Measurements from ENCODE around the gene GIPC1. TPM values are rescaled to one million over a fixed set of nuclear protein-coding genes. Genes with fewer than 3 reads are reported as not detected.

Gene GIPC1
- polyA plus RNA-seq, 2 of the 4 experiments (the other 2 are of a cell fraction), result 52.9 to 86.4 TPM

DNA sequence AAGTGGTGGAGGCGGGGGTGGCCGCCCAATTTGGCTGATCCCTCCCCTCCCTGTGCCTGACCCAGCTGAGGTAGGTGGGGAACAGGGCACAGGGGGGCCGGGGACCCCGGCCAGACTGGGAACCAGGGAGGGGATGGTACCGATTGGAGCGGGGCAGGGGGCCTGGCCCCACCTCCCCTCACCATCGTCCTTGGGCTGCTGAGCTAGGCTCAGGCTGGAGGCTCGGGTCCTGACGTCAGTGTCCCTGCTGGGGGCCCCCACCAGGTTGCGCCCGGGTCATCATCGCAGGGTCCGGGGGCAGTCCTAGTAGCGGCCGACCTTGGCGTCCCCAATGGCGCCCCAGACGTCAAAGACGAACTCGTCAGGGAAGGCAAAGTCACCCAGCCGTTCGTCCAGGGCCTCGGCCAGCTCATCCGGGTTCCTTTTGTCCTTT lies 17.8 kb downstream of the GIPC1 start:
- CTCF ChIA-PET, result interaction anchor here (1.0 to 4.6 kb wide), 5 partner anchors 9 to 63 kb away, joined by 4 to 22 read pairs (median 5); no protein-coding TSS in a partner anchor
- 100% methylated on average over 2 of the region's 24 CpGs for WGBS (ENCODE audit: missing lambda C conversion rate)

DNA sequence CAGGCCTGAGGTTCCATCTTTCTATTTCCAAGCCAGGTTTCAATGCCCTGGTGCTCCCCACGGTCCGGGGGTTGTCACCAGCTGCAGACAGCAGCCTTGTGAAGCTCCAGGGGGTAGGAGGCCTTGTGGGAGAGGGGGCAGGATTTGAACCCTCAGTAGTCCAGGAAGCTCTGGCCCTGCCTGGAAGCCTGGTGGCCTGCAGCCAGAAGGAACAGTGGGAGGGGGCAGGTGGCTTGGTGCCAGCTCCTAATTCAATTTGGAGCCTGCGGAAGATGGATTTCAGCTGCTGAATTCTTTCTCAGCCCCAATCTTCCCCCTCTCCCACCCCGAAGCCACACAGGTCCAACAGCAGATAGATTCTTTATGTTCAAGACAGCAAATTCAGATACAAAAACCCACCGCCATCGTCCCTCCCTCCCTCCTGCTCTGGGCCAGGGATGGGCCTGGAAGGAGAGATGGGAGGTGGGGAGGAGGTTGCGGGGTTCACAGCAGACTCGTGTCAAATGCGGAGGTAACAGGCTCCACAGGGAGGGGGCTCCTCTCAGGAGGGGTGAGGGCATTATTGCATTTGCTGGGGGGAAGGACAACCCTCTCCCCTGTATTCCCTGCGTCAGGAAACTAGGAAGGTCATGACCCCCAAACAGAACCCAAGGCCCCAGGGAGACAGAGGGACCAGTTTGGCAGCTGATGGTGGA lies 18.4 kb downstream of the GIPC1 start:
- Histone ChIP-seq H3K4me1 (peaks cover 32% of the 10 kb centered on the region), H3K9me3 (no peaks in the 10 kb centered on the region), H3K27ac (peak overlapping the region; percentile 40 to 84; a peak in 4 of 6 replicates), H3K4me2 (peak overlapping the region; percentile 61; the same call in 2 of the 3 replicates), H3K4me3 (no peak overlapping the region)
- POLR2A ChIA-PET, result no interaction called here
- ATAC-seq, result no peak
- FAIRE-seq, result no peak
- CTCF ChIA-PET, result interaction anchor here (1.0 to 4.6 kb wide), 6 partner anchors 9 to 63 kb away, joined by 4 to 22 read pairs (median 4); no protein-coding TSS in a partner anchor
- TF ChIP-seq RCOR1 (IDR thresholded peaks at IDR 0.05; ENCODE audit: low read depth, low read length), result no peak
- no peak for TF ChIP-seq SREBF2 (IDR thresholded peaks at IDR 0.05)
- no peak for TF ChIP-seq EP300 (IDR thresholded peaks at IDR 0.05)
- TF ChIP-seq RNF2 (IDR thresholded peaks at IDR 0.05; ENCODE audit: borderline replicate concordance, low read depth), result no peak
- TF ChIP-seq, protein P1, sequence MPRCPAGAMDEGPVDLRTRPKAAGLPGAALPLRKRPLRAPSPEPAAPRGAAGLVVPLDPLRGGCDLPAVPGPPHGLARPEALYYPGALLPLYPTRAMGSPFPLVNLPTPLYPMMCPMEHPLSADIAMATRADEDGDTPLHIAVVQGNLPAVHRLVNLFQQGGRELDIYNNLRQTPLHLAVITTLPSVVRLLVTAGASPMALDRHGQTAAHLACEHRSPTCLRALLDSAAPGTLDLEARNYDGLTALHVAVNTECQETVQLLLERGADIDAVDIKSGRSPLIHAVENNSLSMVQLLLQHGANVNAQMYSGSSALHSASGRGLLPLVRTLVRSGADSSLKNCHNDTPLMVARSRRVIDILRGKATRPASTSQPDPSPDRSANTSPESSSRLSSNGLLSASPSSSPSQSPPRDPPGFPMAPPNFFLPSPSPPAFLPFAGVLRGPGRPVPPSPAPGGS (IDR thresholded peaks at IDR 0.05), result no peak
- TF ChIP-seq BHLHE40 (IDR thresholded peaks at IDR 0.05; ENCODE audit: low read depth, low read length), result no peak
- no peak for TF ChIP-seq CHD4 (IDR thresholded peaks at IDR 0.05; ENCODE audit: borderline replicate concordance)
- no peak for TF ChIP-seq RARB (CRISPR knock-in tag; IDR thresholded peaks at IDR 0.05)
- TF ChIP-seq ZFP36 (IDR thresholded peaks at IDR 0.05; ENCODE audit: borderline replicate concordance, partially characterized antibody), result no peak
- no peak for TF ChIP-seq EHF (CRISPR knock-in tag; IDR thresholded peaks at IDR 0.05)
- no peak for TF ChIP-seq FOSB (CRISPR knock-in tag; IDR thresholded peaks at IDR 0.05)
- no peak for TF ChIP-seq HDAC2 (IDR thresholded peaks at IDR 0.05)
- TF ChIP-seq HOXB5 (CRISPR knock-in tag; IDR thresholded peaks at IDR 0.05), result no peak
- TF ChIP-seq, protein P2, sequence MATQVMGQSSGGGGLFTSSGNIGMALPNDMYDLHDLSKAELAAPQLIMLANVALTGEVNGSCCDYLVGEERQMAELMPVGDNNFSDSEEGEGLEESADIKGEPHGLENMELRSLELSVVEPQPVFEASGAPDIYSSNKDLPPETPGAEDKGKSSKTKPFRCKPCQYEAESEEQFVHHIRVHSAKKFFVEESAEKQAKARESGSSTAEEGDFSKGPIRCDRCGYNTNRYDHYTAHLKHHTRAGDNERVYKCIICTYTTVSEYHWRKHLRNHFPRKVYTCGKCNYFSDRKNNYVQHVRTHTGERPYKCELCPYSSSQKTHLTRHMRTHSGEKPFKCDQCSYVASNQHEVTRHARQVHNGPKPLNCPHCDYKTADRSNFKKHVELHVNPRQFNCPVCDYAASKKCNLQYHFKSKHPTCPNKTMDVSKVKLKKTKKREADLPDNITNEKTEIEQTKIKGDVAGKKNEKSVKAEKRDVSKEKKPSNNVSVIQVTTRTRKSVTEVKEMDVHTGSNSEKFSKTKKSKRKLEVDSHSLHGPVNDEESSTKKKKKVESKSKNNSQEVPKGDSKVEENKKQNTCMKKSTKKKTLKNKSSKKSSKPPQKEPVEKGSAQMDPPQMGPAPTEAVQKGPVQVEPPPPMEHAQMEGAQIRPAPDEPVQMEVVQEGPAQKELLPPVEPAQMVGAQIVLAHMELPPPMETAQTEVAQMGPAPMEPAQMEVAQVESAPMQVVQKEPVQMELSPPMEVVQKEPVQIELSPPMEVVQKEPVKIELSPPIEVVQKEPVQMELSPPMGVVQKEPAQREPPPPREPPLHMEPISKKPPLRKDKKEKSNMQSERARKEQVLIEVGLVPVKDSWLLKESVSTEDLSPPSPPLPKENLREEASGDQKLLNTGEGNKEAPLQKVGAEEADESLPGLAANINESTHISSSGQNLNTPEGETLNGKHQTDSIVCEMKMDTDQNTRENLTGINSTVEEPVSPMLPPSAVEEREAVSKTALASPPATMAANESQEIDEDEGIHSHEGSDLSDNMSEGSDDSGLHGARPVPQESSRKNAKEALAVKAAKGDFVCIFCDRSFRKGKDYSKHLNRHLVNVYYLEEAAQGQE (IDR thresholded peaks at IDR 0.05), result no peak
- TF ChIP-seq POLR2AphosphoS2 (conservative IDR thresholded peaks at IDR 0.05; ENCODE audit: low read length), result no peak
- 65% methylated on average over 8 of the region's 10 CpGs for WGBS (ENCODE audit: missing lambda C conversion rate)
- no peak for DNase-seq (ENCODE audit: low read depth in 1 of 2, low spot score in 1 of 2)

More for the DNA sequence above, 17.8 kb downstream of the GIPC1 start:
- Histone ChIP-seq H3K4me2 (no peak overlapping the region), H3K4me3 (no peak overlapping the region), H3K9me3 (no peaks in the 10 kb centered on the region), H3K27ac (no peak overlapping the region; a peak in 1 of 6 replicates), H3K4me1 (peaks cover 32% of the 10 kb centered on the region)
- POLR2A ChIA-PET, result no interaction called here
- DNase-seq (ENCODE audit: low read depth in 1 of 2, low spot score in 1 of 2), result no peak
- TF ChIP-seq TP53 (CRISPR knock-in tag; IDR thresholded peaks at IDR 0.05) (no peak), POLR2AphosphoS2 (conservative IDR thresholded peaks at IDR 0.05; ENCODE audit: low read length) (no peak), EP300 (IDR thresholded peaks at IDR 0.05) (no peak), JUNB (IDR thresholded peaks at IDR 0.05) (no peak), TFCP2L1 (CRISPR knock-in tag; IDR thresholded peaks at IDR 0.05) (no peak), CHD4 (IDR thresholded peaks at IDR 0.05; ENCODE audit: borderline replicate concordance) (no peak), HEYL (CRISPR knock-in tag; IDR thresholded peaks at IDR 0.05) (no peak), RARB (CRISPR knock-in tag; IDR thresholded peaks at IDR 0.05) (no peak), KDM5A (IDR thresholded peaks at IDR 0.05) (no peak), FOXS1 (CRISPR knock-in tag; IDR thresholded peaks at IDR 0.05) (no peak), FOSL2 (IDR thresholded peaks at IDR 0.05) (no peak), FOSL2 (CRISPR knock-in tag; IDR thresholded peaks at IDR 0.05) (no peak), CEBPB (IDR thresholded peaks at IDR 0.05) (no peak), HOXB5 (CRISPR knock-in tag; IDR thresholded peaks at IDR 0.05) (no peak), EHF (CRISPR knock-in tag; IDR thresholded peaks at IDR 0.05) (no peak), RCOR1 (IDR thresholded peaks at IDR 0.05; ENCODE audit: low read depth, low read length) (no peak), JUN (IDR thresholded peaks at IDR 0.05) (no peak), NFE2L2 (conservative IDR thresholded peaks at IDR 0.05; ENCODE audit: low read length) (no peak), ESRRA (IDR thresholded peaks at IDR 0.05; ENCODE audit: borderline replicate concordance, low read length) (no peak), EHMT2 (IDR thresholded peaks at IDR 0.05; ENCODE audit: low read depth) (no peak)
- TF ChIP-seq, protein P3, sequence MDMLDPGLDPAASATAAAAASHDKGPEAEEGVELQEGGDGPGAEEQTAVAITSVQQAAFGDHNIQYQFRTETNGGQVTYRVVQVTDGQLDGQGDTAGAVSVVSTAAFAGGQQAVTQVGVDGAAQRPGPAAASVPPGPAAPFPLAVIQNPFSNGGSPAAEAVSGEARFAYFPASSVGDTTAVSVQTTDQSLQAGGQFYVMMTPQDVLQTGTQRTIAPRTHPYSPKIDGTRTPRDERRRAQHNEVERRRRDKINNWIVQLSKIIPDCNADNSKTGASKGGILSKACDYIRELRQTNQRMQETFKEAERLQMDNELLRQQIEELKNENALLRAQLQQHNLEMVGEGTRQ (IDR thresholded peaks at IDR 0.05), result no peak
- ATAC-seq, result no peak
- no peak for FAIRE-seq

Measured in A549 (cell line).